GM19455 (cell line): ENCODE results near the gene MUC12.
"Not testable (repeated sequence)": the region's sequence is repeated elsewhere in the genome, so short reads cannot be mapped to it uniquely, and the experiment has no call there.

Experiments
- ATAC-seq: cut with Tn5 transposase; IDR thresholded peaks from one replicate; pipeline ENCODE4 v1.9.1; 2021; ENCODE audit not compliant: unreplicated experiment

Gene MUC12

GRCh38 chr7:100959894-100960293 is 9.5 kb upstream of the MUC12 start:
- ATAC-seq, result no peak

- ATAC-seq, result no peak
Observed at GRCh38 chr7:100962537-100962936, 6.8 kb upstream of the MUC12 start.

GRCh38 chr7:100963386-100963785 is 6.0 kb upstream of the MUC12 start:
- ATAC-seq, result no peak

- no peak for ATAC-seq
Observed at GRCh38 chr7:100963874-100964273, 5.5 kb upstream of the MUC12 start.

GRCh38 chr7:100964630-100965029 is 4.7 kb upstream of the MUC12 start:
- no peak for ATAC-seq

- no peak for ATAC-seq
Observed at GRCh38 chr7:100965045-100965722, 4.2 kb upstream of the MUC12 start.

GRCh38 chr7:100965723-100966541 is 3.4 kb upstream of the MUC12 start:
- ATAC-seq, result no peak

GRCh38 chr7:100966542-100967291 is 2.6 kb upstream of the MUC12 start:
- no peak for ATAC-seq

GRCh38 chr7:100967292-100967863 is 2.0 kb upstream of the MUC12 start:
- ATAC-seq, result no peak

GRCh38 chr7:100968031-100968430 is 1.3 kb upstream of the MUC12 start:
- ATAC-seq, result no peak

GRCh38 chr7:100968650-100969049 is 715 bp upstream of the MUC12 start:
- no peak for ATAC-seq

- ATAC-seq, result no peak
Observed at GRCh38 chr7:100971111-100972001, 2.0 kb downstream of the MUC12 start.

- ATAC-seq, result no peak
Observed at GRCh38 chr7:100972002-100972347, 2.6 kb downstream of the MUC12 start.

GRCh38 chr7:100974021-100974420 is 4.7 kb downstream of the MUC12 start:
- ATAC-seq, result no peak

GRCh38 chr7:100975371-100975821 is 6.0 kb downstream of the MUC12 start:
- ATAC-seq, result no peak

- no peak for ATAC-seq
Observed at GRCh38 chr7:100978300-100978699, 8.9 kb downstream of the MUC12 start.

GRCh38 chr7:100983451-100984187 is 14.3 kb downstream of the MUC12 start:
- no peak for ATAC-seq

GRCh38 chr7:100984241-100984918 is 15.0 kb downstream of the MUC12 start:
- ATAC-seq, result not testable (repeated sequence)
